Measurements from ENCODE around the gene MYO1A. TPM values are rescaled to one million over a fixed set of nuclear protein-coding genes. Genes with fewer than 3 reads are reported as not detected.

The MYO1A gene
- total and polyA plus RNA-seq, 10 of the 15 experiments (the other 5 are each of a cell fraction or from before 2014, with no cell fraction given) = 0.01 to 0.34 (median 0.15) TPM; not detected in 2

DNA sequence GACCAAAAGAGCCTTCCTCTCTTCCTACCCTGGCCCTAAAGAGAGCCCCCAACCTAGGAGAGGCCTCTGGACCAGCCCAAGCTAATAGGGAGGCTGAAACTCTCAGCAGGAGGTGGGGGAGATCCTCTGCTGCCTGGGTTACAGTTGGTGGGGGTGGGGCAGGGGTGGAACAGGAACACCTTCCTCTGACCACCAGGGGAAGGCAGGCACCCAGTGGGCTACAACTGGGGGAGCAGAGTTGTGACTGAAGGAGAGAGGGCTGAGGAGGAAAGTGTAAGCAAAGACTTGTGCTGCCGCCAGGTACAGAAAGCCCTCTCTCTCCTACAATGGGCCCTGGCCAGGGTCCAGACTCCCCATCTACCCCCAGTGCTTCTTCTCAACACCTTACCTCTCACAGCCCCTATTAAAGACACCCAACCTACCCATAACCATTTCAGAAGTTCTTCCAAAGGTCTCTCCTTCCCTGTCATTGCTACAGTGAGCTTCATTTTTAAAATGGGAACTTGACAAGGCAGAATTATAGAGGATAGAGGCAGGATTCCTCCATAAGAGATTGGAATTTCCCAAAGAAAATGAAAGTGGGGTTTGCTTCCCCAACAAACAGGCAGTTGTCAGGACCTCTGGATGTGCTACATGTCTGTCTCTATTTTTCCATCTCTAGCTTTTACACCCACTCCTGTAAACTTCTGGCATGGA lies 1.4 kb downstream of the MYO1A start:
- DNase-seq (ENCODE audit: low read depth, low spot score) = no peak
- H3K4me2 ChIP-seq (ENCODE audit: control insufficient read depth, insufficient read depth) = no peak overlapping the region
- H3K9me3 ChIP-seq (replicated peaks; ENCODE audit: control insufficient read depth, insufficient read depth, low read length) = no peaks in the 10 kb centered on the region; the same call in 2 of the 3 replicates
- RAD21 ChIA-PET (ENCODE audit: unreplicated experiment) = no interaction called here
- H2AFZ ChIP-seq (ENCODE audit: control insufficient read depth, low read depth, low read length) = no peak overlapping the region
- SMC1A ChIA-PET (ENCODE audit: uncharacterized antibody, unreplicated experiment) = interaction anchor here (0.5 to 2.1 kb wide), 4 partner anchors 13 to 706 kb away, joined by 3 to 5 read pairs (median 3); no protein-coding TSS in a partner anchor
- no TSS peak for BruUV-seq (replicated peaks)
- POLR2A ChIA-PET = interaction anchor here (0.6 kb wide), 1 partner anchor 32 kb away, joined by 3 read pairs; no protein-coding TSS in a partner anchor
- no peak for ATAC-seq
- intact Hi-C loops (cut with micrococcal nuclease; ENCODE audit: unreplicated experiment) (no loop called here), in situ Hi-C loops (cut with MboI) (no loop called here)
- WGBS (ENCODE audit: insufficient coverage, insufficient replicate concordance, low lambda C conversion rate, missing lambda C conversion rate) = 100% methylated on average over 1 of the region's 1 CpG
- TF ChIP-seq, protein P1, sequence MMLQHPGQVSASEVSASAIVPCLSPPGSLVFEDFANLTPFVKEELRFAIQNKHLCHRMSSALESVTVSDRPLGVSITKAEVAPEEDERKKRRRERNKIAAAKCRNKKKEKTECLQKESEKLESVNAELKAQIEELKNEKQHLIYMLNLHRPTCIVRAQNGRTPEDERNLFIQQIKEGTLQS (IDR thresholded peaks at IDR 0.05; ENCODE audit: borderline replicate concordance, extremely low read depth, low read depth, low read length) = no peak
- TF ChIP-seq RUNX3 (IDR thresholded peaks at IDR 0.05; ENCODE audit: low read length) (no peak), STAT3 (IDR thresholded peaks at IDR 0.05; ENCODE audit: low read depth, low read length) (no peak), TARDBP (IDR thresholded peaks at IDR 0.05; ENCODE audit: borderline replicate concordance) (no peak), MXI1 (IDR thresholded peaks at IDR 0.05; ENCODE audit: low read depth, low read length) (no peak), SMAD1 (IDR thresholded peaks at IDR 0.05; ENCODE audit: low read depth, partially characterized antibody) (no peak), HDAC6 (IDR thresholded peaks at IDR 0.05; ENCODE audit: unreplicated experiment) (no peak), KDM1A (IDR thresholded peaks at IDR 0.05; ENCODE audit: borderline replicate concordance) (no peak), FOS (IDR thresholded peaks at IDR 0.05; ENCODE audit: borderline replicate concordance, extremely low read depth, insufficient read length) (no peak), ZNF24 (IDR thresholded peaks at IDR 0.05) (no peak), HCFC1 (IDR thresholded peaks at IDR 0.05; ENCODE audit: low read length) (no peak), ETV6 (conservative IDR thresholded peaks at IDR 0.05 in 1 of 2, IDR thresholded peaks at IDR 0.05 in 1 of 2; ENCODE audit: borderline replicate concordance in 1 of 2, low read depth in 1 of 2) (no peak), POLR2AphosphoS2 (IDR thresholded peaks at IDR 0.05; ENCODE audit: low read depth, low read length) (no peak), IKZF1 (conservative IDR thresholded peaks at IDR 0.05) (no peak), SMARCA5 (IDR thresholded peaks at IDR 0.05) (no peak), NFYB (IDR thresholded peaks at IDR 0.05; ENCODE audit: insufficient read depth, low read depth, low read length) (no peak)
- TF ChIP-seq, protein P2, sequence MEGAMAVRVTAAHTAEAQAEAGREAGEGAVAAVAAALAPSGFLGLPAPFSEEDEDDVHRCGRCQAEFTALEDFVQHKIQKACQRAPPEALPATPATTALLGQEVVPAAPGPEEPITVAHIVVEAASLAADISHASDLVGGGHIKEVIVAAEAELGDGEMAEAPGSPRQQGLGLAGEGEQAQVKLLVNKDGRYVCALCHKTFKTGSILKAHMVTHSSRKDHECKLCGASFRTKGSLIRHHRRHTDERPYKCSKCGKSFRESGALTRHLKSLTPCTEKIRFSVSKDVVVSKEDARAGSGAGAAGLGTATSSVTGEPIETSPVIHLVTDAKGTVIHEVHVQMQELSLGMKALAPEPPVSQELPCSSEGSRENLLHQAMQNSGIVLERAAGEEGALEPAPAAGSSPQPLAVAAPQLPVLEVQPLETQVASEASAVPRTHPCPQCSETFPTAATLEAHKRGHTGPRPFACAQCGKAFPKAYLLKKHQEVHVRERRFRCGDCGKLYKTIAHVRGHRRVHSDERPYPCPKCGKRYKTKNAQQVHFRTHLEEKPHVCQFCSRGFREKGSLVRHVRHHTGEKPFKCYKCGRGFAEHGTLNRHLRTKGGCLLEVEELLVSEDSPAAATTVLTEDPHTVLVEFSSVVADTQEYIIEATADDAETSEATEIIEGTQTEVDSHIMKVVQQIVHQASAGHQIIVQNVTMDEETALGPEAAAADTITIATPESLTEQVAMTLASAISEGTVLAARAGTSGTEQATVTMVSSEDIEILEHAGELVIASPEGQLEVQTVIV (IDR thresholded peaks at IDR 0.05; ENCODE audit: borderline replicate concordance, partially characterized antibody) = no peak
- TF ChIP-seq, protein P3, sequence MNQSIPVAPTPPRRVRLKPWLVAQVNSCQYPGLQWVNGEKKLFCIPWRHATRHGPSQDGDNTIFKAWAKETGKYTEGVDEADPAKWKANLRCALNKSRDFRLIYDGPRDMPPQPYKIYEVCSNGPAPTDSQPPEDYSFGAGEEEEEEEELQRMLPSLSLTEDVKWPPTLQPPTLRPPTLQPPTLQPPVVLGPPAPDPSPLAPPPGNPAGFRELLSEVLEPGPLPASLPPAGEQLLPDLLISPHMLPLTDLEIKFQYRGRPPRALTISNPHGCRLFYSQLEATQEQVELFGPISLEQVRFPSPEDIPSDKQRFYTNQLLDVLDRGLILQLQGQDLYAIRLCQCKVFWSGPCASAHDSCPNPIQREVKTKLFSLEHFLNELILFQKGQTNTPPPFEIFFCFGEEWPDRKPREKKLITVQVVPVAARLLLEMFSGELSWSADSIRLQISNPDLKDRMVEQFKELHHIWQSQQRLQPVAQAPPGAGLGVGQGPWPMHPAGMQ (IDR thresholded peaks at IDR 0.05; ENCODE audit: borderline replicate concordance) = no peak
- TF ChIP-seq, protein P4, sequence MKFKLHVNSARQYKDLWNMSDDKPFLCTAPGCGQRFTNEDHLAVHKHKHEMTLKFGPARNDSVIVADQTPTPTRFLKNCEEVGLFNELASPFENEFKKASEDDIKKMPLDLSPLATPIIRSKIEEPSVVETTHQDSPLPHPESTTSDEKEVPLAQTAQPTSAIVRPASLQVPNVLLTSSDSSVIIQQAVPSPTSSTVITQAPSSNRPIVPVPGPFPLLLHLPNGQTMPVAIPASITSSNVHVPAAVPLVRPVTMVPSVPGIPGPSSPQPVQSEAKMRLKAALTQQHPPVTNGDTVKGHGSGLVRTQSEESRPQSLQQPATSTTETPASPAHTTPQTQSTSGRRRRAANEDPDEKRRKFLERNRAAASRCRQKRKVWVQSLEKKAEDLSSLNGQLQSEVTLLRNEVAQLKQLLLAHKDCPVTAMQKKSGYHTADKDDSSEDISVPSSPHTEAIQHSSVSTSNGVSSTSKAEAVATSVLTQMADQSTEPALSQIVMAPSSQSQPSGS (IDR thresholded peaks at IDR 0.05; ENCODE audit: low read length) = no peak
- H3K36me3 ChIP-seq (ENCODE audit: control insufficient read depth in 2 of 2, insufficient read depth in 2 of 2, low read length in 1 of 2) = no peaks in the 10 kb centered on the region
- no peak overlapping the region for H3K9ac ChIP-seq (ENCODE audit: control insufficient read depth, insufficient read depth, low read length)
- no peaks in the 10 kb centered on the region for H4K20me1 ChIP-seq (ENCODE audit: control insufficient read depth, insufficient read depth)
- CTCF ChIA-PET = interaction anchor here (1.0 to 2.5 kb wide), 6 partner anchors 10 to 64 kb away, joined by 3 to 9 read pairs (median 4); no protein-coding TSS in a partner anchor
- peaks cover 15% of the 10 kb centered on the region for H3K4me1 ChIP-seq (ENCODE audit: control insufficient read depth, insufficient read depth, low read length)
- no peak overlapping the region for H3K4me3 ChIP-seq
- no peak overlapping the region for H3K27ac ChIP-seq (ENCODE audit: control insufficient read depth, insufficient read depth)
- H3K79me2 ChIP-seq (ENCODE audit: control insufficient read depth, insufficient read depth, low read length) = no peaks in the 10 kb centered on the region
- no peaks in the 10 kb centered on the region; a peak in 1 of 4 replicates for H3K27me3 ChIP-seq (replicated peaks in 1 of 2; ENCODE audit: control insufficient read depth in 2 of 2, insufficient read depth in 2 of 2, low read length in 1 of 2)
- FAIRE-seq = no peak

All from GM12878 (cell line).